GM18502 (cell line): ENCODE data around the gene SLC34A2.

ENCODE experiments used
- ATAC-seq: cut with Tn5 transposase; IDR thresholded peaks from one replicate; pipeline ENCODE4 v1.9.1; 2021; ENCODE audit warnings: mild to moderate bottlenecking; ENCODE audit not compliant: unreplicated experiment, poor library complexity

Gene SLC34A2

DNA sequence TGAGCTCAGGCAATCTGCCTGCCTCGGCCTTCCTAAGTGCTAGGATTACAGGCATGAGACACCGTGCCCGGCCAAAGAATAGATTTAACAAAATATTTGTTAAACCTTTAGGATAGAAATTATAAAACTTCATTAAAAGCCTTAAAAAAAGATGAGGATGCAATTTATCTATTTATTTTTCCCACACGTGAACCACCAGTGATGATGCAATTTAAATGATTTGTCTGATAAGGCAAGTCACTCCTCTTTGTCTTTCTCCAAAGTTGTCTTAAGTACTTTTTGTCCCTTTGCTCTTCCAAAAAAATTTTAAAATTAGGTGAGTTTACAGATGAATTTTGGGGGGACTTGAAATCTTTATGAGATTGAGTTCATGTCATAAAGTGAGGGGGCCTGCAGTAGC, 58.2 kb downstream of the SLC34A2 start:
- no peak for ATAC-seq

DNA sequence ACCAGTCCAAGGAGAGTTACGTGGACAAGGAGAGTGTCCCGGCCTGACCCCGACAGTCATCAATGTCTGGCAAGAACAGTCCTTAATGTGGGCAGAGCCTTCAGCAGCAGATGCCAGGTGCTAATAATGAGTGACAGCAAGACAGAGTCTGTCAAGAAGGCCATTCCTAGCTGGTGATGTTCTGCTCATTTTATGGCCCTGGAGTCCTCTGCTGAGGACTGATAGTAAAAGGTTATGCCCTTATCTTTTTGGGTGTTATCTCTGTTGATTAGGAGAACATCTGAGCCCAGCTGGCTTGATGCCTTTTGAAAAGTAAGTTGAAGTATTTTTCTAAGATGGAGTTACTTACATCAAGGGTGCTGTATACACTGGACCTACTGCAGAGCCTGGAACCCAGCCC, 67.3 kb downstream of the SLC34A2 start:
- ATAC-seq, result no peak

DNA sequence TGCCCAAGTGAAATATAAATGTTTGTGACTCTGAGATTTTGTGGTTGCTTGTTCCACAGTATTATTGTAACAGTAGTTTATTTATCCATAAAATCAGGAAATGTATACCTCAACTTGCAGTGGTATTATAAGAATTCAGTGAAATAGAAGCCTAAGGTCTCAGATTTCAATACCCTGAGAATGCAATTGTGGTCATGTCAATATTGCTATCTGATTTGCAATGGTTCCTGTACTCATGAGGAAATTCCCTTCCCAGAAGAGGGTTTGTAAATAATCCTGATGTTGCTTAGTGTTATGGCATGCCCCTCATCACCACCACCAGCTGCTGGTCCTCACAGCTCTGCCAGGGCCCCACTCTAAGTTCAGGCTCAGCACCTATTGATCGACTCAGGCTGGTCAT, 67.8 kb downstream of the SLC34A2 start:
- ATAC-seq, result no peak

DNA sequence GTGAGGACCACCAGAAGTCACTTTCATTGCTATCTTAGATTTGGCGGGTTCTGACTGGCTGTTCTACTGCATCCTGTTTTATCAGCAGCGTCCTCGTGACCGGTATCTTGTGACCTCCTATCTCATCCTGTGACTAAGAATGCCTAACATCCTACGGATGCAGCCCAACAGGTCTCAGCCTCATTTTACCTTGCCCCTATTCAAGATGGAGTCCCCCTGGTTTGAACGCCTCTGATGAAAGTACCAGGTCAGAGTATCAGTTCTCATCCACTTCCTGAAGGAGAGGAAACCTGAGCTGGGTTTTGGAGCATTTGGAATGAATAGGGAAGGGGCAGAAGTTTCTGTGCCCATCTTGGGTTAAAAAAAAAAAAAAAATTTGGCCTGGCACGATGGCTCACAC, 70.2 kb downstream of the SLC34A2 start:
- no peak for ATAC-seq

DNA sequence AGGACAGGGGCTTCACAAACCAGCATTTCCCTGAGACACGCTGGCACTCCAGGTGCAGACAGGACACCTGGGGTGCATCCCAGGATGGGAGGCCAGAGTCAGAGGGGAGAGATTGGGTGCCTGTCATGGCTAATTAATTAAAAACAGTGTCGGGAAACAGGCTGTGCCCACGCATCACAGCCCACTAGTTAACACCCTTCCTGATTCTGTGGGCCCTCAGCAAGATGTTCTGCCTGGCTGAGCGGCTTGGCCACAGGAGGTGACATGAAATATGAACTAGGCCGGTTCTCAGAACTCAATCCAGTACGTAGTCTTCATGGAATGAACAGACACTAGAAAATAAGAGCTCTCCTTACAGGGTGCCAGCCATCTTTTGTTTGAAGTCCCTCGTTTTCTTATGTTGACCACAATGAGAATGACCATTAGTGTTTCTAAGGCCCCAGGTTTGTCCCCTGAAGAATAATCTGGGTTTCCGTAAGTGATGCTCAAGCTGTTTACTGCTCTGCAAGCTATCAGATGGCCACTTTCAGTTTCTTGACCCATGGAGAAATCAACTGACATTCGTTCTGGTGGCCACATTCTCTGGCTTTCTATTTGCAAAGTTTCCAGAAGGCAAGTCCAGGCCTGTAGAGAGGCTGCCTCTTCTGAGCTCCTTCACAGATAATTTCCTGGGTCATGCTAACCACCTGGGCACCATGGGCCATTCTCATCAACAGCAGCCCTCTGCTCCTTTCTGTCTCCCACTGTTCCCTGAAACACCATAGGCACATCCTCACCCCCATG, 72.3 kb downstream of the SLC34A2 start:
- ATAC-seq, result no peak
